HEK293T (cell line): ENCODE results near the gene CARS2.

ENCODE experiments used
- ARNT ChIP-seq: fragments of 450-650 bp; IDR thresholded peaks from 2 replicates; pipeline ENCODE4 v1.6.1; 2017; ENCODE audit warnings: mild to moderate bottlenecking
- BHLHE40 ChIP-seq: fragments of 450-650 bp; IDR thresholded peaks from 2 replicates; pipeline ENCODE4 v1.6.1; 2016; ENCODE audit warnings: mild to moderate bottlenecking, moderate library complexity, borderline replicate concordance
- CTBP1 ChIP-seq: fragments of 450-650 bp; IDR thresholded peaks from 2 replicates; pipeline ENCODE4 v1.6.1; 2016; ENCODE audit warnings: borderline replicate concordance
- ELF4 ChIP-seq: fragments of 450-650 bp; IDR thresholded peaks from 2 replicates; pipeline ENCODE4 v1.6.1; 2017; ENCODE audit warnings: antibody characterized with exemption
- FOXA1 ChIP-seq: fragments of 450-650 bp; IDR thresholded peaks from 2 replicates; pipeline ENCODE4 v1.6.1; 2016; ENCODE audit warnings: mild to moderate bottlenecking
- FOXK2 ChIP-seq: fragments of 450-650 bp; IDR thresholded peaks from 2 replicates; pipeline ENCODE4 v1.6.1; 2016; ENCODE audit warnings: mild to moderate bottlenecking
- FOXM1 ChIP-seq: fragments of 450-650 bp; IDR thresholded peaks from 2 replicates; pipeline ENCODE4 v1.6.1; 2017; ENCODE audit warnings: mild to moderate bottlenecking, borderline replicate concordance
- HDGF ChIP-seq: fragments of 450-650 bp; IDR thresholded peaks from 2 replicates; pipeline ENCODE4 v1.6.1; 2017; ENCODE audit warnings: antibody characterized with exemption, borderline replicate concordance
- L3MBTL2 ChIP-seq: fragments of 450-650 bp; conservative IDR thresholded peaks from 2 replicates; pipeline ENCODE4 v1.6.1; 2016; ENCODE audit warnings: mild to moderate bottlenecking
- PKNOX1 ChIP-seq: fragments of 450-650 bp; IDR thresholded peaks from 2 replicates; pipeline ENCODE4 v1.6.1; 2016
- SP1 ChIP-seq: fragments of 450-650 bp; IDR thresholded peaks from 2 replicates; pipeline ENCODE4 v1.6.1; 2017
- SUZ12 ChIP-seq: fragments of 450-650 bp; IDR thresholded peaks from 2 replicates; pipeline ENCODE4 v1.6.1; 2016; ENCODE audit warnings: mild to moderate bottlenecking
- TARDBP ChIP-seq: fragments of 450-650 bp; IDR thresholded peaks from 2 replicates; pipeline ENCODE4 v1.6.1; 2016
- ZNF384 ChIP-seq: fragments of 450-650 bp; IDR thresholded peaks from 2 replicates; pipeline ENCODE4 v1.6.1; 2016

- no peak for TF ChIP-seq SUZ12
- no peak for TF ChIP-seq FOXM1
- TF ChIP-seq SP1: no peak
- no peak for TF ChIP-seq CTBP1
- no peak for TF ChIP-seq TARDBP
- TF ChIP-seq ELF4: no peak
- no peak for TF ChIP-seq FOXK2
- TF ChIP-seq FOXA1: no peak
- no peak for TF ChIP-seq BHLHE40
- no peak for TF ChIP-seq ZNF384
- no peak for TF ChIP-seq ARNT
- TF ChIP-seq PKNOX1: no peak
- TF ChIP-seq L3MBTL2: no peak
- TF ChIP-seq HDGF: no peak
Measured at GRCh38 chr13:110748271-110748670, 42.4 kb upstream of the CARS2 start.
